Ascending aorta (tissue), 2 donors: ENCODE data around the gene GPR143. TPM values are rescaled to one million over a fixed set of nuclear protein-coding genes. Genes with fewer than 3 reads are reported as not detected.
"Not testable (repeated sequence)": the region's sequence is repeated elsewhere in the genome, so short reads cannot be mapped to it uniquely, and the experiment has no call there.

Source experiments
- DNase-seq, 2 donors: peaks; one replicate each; pipeline ENCODE4 v3.0.0-alpha.2; 2019; ENCODE audit warnings: low spot score in 2 of 2
- H3K27ac ChIP-seq, 2 donors: fragments of 200-600 bp; sonication (generic); one replicate each; pipeline ENCODE4 v1.5.1; 2016 to 2017; ENCODE audit warnings: mild to moderate bottlenecking in 1 of 2
- H3K27me3 ChIP-seq: fragments of 200-600 bp; sonication (generic); one replicate; pipeline ENCODE4 v1.5.1; 2017
- H3K36me3 ChIP-seq, 2 donors: fragments of 200-600 bp; sonication (generic); one replicate each; pipeline ENCODE4 v1.5.1; 2016
- H3K4me1 ChIP-seq, 2 donors: fragments of 200-600 bp; sonication (generic); one replicate each; pipeline ENCODE4 v1.5.1; 2016 to 2017; ENCODE audit warnings: mild to moderate bottlenecking in 1 of 2
- H3K4me3 ChIP-seq, 2 donors: fragments of 200-600 bp; sonication (generic); one replicate each; pipeline ENCODE4 v1.5.1; 2016 to 2017; ENCODE audit warnings: mild to moderate bottlenecking in 1 of 2
- H3K9me3 ChIP-seq, 2 donors: fragments of 200-600 bp; sonication (generic); one replicate each; pipeline ENCODE4 v1.5.1; 2016
- CTCF ChIP-seq, 3 experiments: fragments of 200-600 bp in 2 of 3; fragments of 450-650 bp in 1 of 3; sonication (generic) in 2 of 3; IDR thresholded peaks; one replicate each; pipeline ENCODE4 v1.5.1; 2016 to 2019; ENCODE audit warnings: antibody characterized with exemption in 3 of 3, mild to moderate bottlenecking in 1 of 3, moderate library complexity in 1 of 3
- intact Hi-C: fragments of 100-400 bp; cut with DNase I; formaldehyde crosslinking; loops from one replicate; pipeline ENCODE4 v1.15.1; 2023
- total RNA-seq: library from RNA; depleted of rRNA; stranded (reverse); fragments of >200 nt; gene quantifications from one replicate; pipeline ENCODE4 v1.1.0, GENCODE V29; 2016

Gene GPR143
- total RNA-seq, 1 donor from 2014 or later = not detected

GRCh38 chrX:9784332-9784731 lies 18.7 kb upstream of the GPR143 start:
- no peak for TF ChIP-seq CTCF (IDR thresholded peaks at IDR 0.05)
- DNase-seq = no peak
- intact Hi-C loops = no loop called here
- no peaks in the 10 kb centered on the region for H3K9me3 ChIP-seq
- no peak overlapping the region for H3K4me3 ChIP-seq
- H3K4me1 ChIP-seq = peaks cover 0 to 2% of the 10 kb centered on the region in 2 donors
- H3K27me3 ChIP-seq = no peaks in the 10 kb centered on the region
- no peak overlapping the region for H3K27ac ChIP-seq
- H3K36me3 ChIP-seq = no peaks in the 10 kb centered on the region

GRCh38 chrX:9781941-9782340 lies 16.3 kb upstream of the GPR143 start:
- Histone ChIP-seq H3K27ac (no peak overlapping the region), H3K36me3 (no peaks in the 10 kb centered on the region), H3K4me3 (no peak overlapping the region), H3K9me3 (no peaks in the 10 kb centered on the region), H3K27me3 (no peaks in the 10 kb centered on the region), H3K4me1 (peaks cover 0 to 2% of the 10 kb centered on the region in 2 donors)
- TF ChIP-seq CTCF (IDR thresholded peaks at IDR 0.05) = no peak
- intact Hi-C loops = no loop called here
- no peak for DNase-seq

- Histone ChIP-seq H3K27me3 (no peaks in the 10 kb centered on the region), H3K27ac (no peak overlapping the region), H3K4me1 (no peaks in the 10 kb centered on the region), H3K4me3 (no peak overlapping the region), H3K36me3 (no peaks in the 10 kb centered on the region), H3K9me3 (no peaks in the 10 kb centered on the region)
- no peak for TF ChIP-seq CTCF (IDR thresholded peaks at IDR 0.05)
- intact Hi-C loops = no loop called here
- DNase-seq = no peak
Measured at GRCh38 chrX:9775930-9776329, 10.3 kb upstream of the GPR143 start.

DNA sequence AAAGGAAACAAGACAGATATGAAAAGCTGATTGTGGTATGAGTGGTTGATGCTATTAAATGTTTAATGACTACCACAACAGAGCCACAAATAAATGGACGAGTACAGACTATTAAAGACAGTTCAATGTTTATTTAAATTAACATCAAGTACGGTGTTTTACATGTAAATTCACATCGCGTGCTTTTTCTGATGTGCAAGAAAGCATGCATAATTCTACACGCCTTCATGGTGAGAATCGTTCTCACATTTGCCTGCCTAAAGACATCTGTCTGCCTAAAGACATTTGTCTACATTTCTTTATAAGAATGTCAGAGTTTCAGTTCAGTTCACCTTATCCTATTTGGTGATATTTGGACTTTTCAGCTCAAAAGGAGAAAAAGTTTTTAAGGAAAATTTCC lies 7.3 kb upstream of the GPR143 start:
- intact Hi-C loops = no loop called here
- no peak for TF ChIP-seq CTCF (IDR thresholded peaks at IDR 0.05)
- DNase-seq = no peak

GRCh38 chrX:9770319-9770718 lies 4.7 kb upstream of the GPR143 start:
- intact Hi-C loops = no loop called here
- H3K9me3 ChIP-seq = no peaks in the 10 kb centered on the region
- no peaks in the 10 kb centered on the region for H3K27me3 ChIP-seq
- no peak for TF ChIP-seq CTCF (IDR thresholded peaks at IDR 0.05)
- no peak for DNase-seq
- no peak overlapping the region for H3K4me3 ChIP-seq
- no peak overlapping the region for H3K27ac ChIP-seq
- H3K36me3 ChIP-seq = no peaks in the 10 kb centered on the region
- no peaks in the 10 kb centered on the region for H3K4me1 ChIP-seq

More for the DNA sequence above, 7.3 kb upstream of the GPR143 start:
- no peaks in the 10 kb centered on the region for H3K36me3 ChIP-seq
- no peak overlapping the region for H3K27ac ChIP-seq
- H3K4me1 ChIP-seq = no peaks in the 10 kb centered on the region
- H3K4me3 ChIP-seq = no peak overlapping the region
- no peaks in the 10 kb centered on the region for H3K27me3 ChIP-seq
- no peaks in the 10 kb centered on the region for H3K9me3 ChIP-seq

DNA sequence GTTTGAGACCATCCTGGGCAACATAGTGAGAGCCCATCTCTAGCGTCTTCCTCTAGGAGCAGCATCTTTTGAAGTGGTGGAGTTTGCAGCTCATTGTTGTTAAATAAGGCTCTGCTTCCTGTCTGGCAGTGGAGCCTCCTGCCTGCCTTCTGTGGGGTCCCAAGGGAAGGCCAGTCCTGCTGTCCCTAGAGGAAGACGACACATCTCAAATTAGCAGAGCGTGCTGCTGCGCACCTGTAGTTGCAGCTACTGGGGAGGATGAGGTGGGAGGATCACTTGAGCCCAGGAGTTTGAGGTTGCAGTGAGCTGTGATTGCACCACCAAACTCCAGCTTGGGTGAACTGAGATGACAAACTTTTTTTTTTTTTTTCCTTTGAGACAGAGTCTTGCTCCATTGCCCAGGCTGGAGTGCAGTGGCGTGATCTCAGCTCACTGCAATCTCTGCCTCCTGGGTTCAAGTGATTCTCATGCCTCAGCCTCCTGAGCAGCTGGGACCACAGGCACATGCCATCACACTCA lies 2.7 kb upstream of the GPR143 start:
- H3K36me3 ChIP-seq, H3K4me3 ChIP-seq, H3K27ac ChIP-seq, H3K4me1 ChIP-seq, intact Hi-C loops, H3K9me3 ChIP-seq, H3K27me3 ChIP-seq, DNase-seq: not testable (repeated sequence)
